GM18861 (cell line): ENCODE data around the gene ADORA1.
A peak's percentile ranks its signal among the peaks of the same experiment; 100 is the strongest.

Experiments
- ATAC-seq: cut with Tn5 transposase; IDR thresholded peaks from one replicate; pipeline ENCODE4 v1.9.1; 2021; ENCODE audit not compliant: unreplicated experiment

Gene ADORA1

DNA sequence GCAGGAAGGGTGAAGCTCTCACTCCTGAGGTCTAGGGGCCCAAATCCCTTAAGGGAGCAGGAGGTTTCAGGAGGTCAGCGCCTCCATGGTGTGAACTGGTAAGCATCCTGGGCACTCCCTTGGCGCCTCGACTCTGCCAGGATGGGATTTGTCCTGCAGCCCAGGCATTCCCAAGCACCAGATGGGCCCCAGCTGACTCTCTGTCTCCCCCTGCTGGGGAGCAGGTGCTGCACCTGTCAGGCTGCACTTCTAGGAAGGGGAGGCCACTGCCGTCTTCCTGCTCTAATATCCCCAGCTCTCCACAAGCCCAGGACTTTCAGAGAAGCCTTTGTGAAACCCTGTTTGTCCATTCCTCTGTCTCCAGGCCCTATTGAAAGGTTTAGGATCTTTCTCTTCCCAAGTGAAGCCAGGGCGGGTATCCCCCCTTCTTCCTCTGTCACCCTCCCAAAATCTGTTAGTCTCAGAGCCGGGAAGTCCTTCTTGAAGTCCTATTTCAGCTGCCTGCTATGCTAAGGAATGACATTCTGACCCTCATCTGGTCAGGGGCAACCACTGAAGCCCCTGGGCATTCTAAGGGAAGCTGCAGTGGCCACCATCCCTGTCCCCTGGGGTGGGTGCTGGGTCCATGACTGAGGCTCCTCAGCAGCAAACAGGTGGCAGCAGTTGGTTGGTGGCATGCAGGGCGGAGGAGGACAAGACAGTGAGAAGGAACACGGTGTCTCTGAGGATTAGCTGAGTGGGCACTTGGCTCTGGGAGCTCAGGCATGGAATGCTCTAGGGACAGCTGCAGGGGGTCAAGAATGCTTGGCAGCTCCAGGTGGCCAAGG is 44.9 kb downstream of the ADORA1 start:
- ATAC-seq: no peak

DNA sequence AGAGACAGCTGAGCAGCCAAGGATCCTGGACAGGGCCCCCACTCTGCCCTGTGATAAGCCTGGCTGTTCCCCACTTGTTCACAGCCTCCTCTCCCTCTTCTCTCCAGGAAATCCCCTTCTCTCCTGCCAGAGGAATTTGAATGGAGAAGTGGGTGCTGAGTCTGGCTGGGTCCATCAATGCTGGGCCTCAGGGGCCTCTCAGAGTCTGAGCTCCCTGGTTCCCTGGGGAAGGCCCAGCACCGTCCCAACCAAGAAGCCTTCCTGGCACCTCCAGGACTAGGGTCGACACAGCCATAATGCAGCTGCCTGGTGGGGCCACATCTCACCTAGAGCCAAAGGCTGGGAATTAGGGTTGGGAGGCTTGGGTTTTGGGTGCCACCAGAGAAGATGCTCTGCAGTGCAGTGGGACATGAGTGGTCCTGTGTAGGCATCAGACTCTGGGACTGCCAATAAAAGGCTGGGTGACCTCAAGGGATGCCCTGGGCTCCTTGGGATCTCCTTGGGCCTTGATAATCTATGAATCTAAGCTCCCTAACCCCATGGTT is 45.6 kb downstream of the ADORA1 start:
- no peak for ATAC-seq

DNA sequence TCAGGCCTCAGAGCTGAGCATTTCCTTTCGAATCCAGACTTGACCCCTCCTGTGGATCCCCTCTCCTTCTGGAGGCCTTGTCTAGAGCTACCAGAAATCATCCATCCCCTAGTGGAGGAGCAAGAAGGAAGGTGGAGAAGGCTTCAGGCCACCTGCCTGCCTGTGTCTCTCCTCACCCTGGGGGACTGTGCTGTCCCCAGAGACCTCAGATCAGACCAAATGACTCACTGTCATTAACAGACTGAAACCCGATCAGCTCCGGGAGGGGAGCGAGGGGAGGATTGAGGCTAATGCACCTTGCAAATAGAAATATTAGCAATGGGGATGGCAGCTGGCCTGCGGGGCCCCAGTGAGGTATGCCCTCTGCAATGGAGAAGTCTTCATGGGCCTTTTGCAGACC is 46.0 kb downstream of the ADORA1 start:
- peak; percentile 98 for ATAC-seq

DNA sequence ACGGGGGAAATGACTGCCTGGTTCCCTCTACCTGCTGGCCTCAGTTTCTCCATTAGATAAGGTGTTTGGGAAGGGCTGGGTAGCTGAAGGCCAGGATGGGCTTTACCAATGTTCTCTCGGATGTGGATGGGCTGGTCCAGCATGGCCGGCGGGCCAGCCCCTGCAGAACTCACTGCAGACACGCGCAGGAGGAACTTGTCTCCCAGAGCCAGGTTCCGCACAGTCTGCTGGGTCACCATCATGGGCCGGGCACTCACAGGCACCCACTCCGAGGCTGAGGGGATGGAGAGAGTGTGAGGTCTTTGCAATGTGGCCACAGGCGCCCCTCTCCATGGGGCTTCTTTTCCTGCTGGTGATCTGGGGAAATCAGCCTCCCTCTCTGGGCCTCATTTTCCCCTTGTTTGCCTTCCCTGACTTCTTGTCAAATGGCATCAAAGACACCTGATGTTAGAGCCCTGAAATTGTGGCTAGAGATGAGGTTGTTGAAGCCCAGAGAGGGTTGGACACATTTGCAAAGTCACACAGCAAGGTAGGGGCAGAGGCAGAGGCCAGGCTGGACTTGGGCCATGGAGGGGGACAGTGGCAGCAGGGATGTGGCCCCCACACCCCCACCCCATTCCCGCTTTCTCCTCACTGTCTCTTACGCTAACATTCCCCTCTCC is 46.9 kb downstream of the ADORA1 start:
- no peak for ATAC-seq

DNA sequence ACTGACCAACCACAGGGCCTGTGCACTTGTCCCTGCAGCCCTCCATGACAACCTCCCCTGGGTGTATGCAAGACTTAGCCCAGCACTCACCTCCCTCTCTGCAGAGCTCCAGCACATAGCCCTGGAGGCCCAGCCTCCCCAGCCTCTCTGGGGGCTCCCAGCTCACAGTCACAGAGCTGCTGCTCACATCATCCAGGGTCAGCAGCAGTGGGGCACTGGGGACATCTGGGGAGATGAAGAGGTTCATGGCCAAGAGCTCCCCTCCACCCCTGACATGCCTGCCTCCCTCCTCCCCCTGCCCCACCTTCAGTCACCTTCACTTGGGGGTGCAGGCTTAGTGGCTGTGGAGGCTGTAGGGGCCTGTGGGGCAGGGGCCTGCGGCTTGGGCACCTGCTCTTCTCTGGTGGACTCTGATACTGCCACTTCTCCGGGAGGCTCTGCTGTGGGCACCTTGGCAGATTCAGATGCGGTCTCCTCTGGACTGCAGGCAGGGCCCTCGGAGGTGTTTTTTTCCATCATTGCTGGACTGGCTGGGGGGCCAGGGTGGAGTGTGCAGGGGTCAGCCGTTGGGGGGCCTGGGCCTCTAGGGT is 47.8 kb downstream of the ADORA1 start, which contains the start of gene MYBPH:
MYBPH (minus strand) TSS at position 590 of the 590 bp plus-strand sequence; CDS start at position 519, 71 bp downstream.
- ATAC-seq: no peak

DNA sequence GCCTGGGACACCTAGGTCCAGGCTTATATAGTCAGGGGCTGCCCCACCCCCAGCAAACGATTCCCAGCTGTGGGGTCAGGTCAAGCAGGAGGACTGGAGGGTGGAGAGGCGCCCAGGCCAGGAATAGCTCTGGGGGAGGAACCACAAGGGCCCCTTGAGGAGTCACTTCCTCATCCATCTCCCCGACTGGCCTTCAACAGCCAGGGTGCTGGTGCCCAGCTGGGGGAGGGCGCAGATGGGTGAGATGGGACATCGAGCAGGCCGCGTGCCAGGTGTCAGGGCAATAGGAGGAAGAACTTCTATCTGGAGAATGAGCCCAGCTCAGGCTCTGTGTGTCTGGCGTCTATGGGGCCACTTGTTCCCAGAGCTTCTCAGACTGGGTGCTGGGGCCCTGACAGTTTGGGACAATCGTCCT is 48.3 kb downstream of the ADORA1 start:
- ATAC-seq: no peak

DNA sequence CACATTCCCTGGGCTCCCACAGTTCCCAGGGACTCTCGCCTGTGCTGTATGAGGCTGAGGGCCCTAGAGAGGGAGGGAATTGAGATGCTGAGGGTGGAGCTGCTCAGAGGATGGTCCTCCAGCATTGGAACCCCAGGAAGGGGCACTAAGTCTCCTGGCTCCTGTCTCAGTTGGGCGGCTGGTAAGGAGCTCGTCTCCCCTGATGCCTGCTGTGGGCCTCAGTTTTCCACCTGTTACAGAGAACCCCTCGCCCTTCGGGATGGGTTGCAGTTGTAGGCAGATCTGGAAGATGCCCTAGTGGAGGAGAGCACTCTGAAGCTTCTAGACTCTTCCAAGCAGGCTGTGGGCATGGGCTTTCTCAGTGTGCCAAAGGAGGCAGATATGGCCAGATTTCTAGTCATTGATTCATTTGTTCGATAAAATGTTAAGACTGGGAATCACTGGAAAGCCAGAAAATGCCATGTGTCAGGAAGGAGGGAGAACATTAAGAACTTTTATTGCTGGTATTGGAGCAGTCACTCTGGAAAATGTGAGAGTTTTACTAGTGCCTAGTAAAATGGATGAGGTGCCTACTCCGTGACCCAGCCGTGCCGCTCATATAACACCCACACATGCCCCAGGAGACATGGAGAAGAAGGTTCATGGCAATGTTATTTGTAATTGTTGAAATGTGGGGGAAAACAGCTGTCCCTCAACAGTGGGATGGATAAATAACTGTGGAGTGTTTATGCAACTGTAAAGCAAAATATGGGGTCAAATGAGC is 48.9 kb downstream of the ADORA1 start:
- no peak for ATAC-seq

DNA sequence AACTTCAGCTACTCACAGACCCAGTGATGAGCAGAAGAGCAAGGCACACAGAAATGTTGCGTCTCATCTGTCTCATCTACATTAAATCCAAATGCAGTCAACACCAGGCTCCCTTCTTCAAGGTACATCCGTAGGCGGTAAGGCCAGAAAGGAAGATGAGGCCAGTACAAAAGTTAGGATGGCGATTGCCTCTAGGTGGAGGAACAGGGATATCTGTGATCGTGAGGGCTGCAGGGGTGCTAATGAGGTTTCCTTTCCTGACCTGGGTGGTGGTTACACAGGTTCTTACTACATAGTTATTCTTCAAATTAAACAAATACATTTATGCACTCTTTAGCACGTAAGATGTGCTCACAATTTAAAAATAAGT is 49.5 kb downstream of the ADORA1 start:
- ATAC-seq: no peak

DNA sequence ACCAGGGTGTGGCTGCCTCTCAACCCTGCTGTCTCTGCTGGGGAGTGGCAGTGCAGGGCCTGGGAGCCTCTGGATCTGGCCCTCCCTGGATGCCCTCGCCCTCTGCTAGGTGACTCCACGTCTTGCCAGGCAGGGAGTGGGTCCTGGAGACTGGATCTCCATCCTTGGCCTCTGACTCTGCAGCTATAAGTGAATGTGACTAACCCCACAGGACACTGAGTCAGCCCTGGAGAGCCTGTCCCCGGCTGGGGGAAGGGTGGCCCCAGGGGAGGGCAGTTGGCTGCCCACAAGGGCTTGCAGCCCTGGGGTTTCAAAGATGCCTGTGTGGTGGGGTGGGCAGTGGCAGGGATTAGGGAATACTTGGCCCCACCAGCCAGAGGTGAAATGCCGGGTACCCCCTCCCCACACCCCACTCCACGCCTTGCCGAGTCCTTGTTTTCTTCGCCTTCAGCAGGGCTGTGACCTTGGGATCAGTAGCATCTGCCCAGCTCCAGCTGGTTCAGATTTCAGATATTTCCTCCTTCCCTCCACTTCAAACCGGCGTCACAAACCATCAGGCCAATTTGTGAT is 50.0 kb downstream of the ADORA1 start:
- ATAC-seq: no peak

DNA sequence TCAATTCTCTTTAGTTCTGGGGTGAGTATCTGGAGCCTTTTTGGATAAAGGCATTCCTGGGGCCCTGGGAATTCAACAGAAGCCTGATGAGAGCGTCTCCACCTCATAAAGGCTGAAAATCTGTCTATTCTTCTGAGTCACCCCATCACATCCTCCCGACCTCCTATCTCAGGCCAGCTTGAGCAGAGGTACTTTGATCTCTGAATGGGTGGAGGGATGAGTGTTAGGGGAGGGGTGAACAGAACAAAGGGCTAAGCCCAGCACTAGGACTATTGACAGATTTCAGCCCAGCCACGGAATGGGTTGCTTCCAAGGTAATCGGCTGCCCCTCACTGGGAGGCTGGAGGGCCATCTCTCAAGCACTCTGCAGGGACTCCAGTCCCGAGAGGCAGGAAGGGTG is 50.6 kb downstream of the ADORA1 start:
- ATAC-seq: no peak

DNA sequence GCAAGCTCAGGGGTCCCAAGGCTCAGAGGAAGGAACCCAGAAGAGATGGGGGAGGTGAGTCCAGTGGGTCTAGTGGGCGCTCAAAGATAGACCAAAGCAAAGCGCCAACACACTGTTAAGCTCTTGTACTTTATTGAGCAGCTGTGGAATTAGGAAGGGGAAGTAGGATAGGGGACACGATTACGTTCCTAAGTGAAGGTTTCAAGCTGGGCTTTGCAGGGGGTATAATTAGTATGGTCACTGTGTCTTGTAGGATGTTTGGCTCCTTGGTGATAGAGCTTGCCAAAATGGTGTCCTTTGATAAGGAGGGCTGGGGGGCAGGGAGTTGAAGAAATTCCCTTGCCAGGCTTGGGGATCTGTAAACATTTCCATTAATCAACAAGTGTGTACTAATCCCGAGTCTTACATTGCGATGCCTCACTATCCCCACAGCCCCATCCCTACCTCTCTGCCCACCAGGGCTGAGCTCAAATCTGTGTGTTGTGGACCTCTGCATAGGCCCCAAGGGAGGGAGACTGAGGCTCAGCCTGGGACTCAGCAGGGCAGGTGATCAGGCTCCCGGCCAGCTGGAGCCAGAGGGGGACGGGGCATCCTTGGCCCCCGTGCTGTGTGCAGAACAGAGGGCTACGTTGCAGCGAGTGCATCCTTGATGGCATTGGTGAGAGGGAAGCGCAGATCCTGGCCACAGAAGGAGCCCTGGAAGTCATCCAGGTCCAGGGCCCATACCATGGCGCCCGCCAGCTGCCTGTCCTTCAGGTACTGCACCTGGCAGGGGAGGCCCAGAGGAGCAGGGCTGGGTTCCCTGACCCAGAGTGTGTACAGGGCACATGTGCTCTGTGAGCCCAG is 51.5 kb downstream of the ADORA1 start:
- ATAC-seq: no peak

DNA sequence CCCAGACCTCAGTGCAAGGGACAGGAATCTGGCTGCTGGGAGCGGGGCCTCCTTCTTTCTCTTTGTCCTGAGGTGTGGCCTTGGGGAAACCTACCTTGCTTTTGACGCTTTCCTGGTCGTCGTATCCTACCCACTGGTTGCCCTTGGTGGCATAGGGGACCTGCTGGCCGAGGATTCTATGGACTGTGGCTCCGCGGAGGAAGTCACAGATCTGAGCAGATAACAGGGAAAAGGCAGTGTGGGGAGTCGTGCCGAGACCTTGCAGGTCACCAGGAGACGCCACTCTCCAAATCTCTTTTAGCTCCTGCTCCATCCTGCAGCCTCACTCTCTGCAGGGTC is 52.1 kb downstream of the ADORA1 start:
- ATAC-seq: no peak

DNA sequence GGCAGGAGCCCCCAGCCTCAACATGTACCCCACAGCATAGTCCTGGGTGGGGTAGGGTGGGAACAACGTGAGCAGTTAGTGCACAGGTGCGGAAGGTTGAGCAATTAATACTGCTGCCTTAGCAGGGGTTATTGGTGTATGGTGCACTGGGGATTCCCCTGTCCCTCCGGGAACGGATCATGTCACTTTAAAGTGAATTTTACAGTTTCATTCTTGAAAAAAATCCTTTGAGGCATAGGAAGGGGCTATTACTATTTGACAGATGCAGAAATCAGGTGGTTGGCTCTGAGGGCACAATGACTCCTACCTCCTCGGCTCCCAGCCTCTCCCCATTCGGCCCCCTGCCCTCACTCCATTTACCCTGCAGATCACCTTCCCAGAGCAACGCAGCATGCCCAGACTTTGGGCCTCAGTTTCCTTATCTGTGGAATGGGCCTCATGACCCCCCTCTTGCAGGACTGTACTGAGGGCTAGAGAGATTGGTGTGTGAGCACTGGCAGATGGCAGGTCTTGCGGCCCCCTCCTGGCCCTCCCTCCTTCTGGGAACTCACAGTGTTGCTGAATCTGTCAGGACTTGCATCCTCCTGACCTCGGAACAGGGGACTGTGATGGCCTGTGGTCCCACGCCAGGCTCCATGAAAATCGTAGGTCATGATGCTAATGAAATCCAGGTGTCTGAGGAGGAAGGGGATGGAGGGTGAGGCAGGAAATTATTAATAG is 53.2 kb downstream of the ADORA1 start:
- ATAC-seq: no peak

DNA sequence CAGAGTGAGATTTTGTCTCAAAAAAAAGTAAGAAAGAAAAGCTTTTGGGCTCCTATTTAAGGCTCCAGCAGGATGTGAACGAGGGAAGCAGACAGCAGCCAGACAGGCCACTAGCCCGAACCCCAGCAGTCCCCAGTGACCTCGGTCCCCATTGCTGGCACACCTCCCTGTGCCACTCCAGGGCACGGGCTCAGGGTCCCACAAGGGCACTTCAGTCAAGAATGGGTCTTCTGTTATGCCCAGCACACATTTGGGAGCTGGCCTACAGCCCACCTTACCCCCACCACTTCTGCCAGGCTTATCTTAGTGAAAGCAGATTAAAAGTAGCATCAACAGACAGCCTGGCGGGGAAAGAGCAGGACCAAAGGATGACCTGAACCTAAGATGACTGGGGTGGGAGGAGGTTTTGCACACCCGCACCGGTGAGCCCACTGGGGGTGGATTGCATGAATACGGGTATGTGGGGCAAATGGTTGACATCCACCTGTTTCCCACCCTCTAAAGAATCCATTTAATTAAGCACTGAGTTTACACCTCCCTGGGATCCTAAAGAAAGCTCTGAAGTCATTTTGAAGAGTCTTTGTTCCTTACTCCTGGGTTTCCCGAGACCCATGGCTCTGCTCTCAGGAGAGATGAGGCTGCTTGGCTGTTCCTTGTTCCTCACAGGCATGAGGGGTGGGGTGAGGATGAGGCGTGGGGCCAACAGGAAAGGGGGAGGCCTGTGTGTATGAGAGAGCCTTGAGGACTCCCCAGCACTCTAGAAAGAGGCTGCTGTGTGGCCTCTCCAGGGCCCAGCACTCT is 54.3 kb downstream of the ADORA1 start:
- no peak for ATAC-seq

DNA sequence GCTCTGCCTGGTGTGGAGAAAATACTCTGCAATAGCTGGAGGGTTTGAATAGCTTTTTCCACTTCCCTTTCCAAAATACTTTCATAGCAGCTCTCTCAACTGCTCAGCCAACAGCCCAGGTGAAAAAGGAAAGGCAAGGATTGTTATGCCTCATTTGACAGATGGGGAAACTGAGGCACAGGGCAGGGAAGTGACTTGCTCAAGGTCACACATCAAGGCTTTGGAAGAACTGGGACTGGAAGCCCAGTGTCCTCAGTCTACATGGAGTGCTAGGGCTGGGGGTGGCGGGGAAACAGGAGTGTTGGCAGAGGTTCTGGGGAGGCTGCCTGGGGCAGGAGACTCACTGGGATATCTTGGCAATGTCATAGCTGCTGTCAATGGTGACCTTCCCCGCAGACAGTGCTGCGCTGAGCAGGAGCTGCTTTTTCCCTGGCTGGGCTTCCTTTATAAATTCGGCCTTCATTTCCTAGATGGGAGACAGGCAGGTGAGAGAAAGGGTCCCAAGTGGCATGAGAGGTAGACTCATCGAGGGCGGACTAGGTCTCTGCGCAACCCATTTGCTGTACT is 54.9 kb downstream of the ADORA1 start:
- ATAC-seq: no peak

DNA sequence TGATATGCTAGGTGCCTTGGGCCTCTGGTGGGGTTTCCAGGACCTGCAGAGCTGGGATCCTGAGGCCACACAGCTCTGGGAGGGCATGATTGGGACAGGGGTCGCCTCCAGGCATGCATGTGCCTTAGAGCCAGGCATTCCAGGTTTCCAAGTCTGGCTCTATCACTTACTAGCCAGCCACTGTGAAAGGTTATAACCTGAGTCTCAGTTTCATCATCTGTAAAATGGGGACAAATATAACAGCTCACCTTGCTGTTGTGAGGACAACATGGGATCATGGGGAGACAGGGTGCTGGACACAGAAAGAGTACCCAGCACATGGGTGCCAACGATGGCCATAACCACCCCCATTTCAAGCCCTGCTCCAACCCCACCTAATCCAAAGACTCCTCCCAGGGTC is 56.3 kb downstream of the ADORA1 start:
- no peak for ATAC-seq

DNA sequence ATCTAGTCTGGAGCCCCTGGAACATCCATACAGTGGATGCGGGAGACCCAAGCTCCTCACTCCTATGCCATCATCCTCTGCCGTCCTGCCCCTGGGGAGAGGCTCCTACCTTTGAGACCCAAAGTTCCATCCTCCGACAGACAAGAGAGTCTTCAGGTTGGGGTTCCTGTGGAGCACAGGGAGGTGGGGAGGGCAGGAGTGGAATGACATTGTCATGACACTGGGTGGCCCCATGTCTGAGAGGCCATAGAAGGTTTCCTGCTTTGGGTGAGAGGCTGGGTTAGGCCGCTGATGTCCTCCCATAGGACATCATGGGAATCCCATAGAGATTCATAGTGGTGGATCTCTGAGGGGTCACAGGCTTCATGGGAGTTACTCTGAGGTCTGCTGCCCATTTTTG is 56.9 kb downstream of the ADORA1 start:
- ATAC-seq: no peak

DNA sequence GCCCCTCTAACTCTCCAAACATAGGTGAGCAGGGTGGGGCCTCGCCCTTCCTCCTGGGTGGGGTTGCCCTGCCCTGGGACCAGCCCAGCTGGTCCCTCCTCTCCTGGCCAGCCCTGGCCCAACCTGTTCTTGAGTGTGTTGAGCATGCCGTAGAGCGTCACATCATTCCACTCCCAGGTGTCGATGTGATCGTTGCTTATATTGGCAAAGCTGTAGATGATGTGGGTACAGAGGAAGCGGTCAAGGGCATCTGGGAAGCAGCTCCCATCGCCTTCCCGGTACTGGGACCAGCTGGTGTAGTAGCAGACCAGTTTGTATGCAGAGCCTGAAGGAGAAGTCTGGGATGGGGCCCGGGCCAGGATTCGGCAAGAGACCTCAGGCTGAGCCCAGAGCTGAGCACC is 57.5 kb downstream of the ADORA1 start:
- no peak for ATAC-seq
